ENCODE data around the gene COL5A3.

- TF ChIP-seq CTCF (IDR thresholded peaks at IDR 0.05) (no peak), POLR2A (IDR thresholded peaks at IDR 0.05) (no peak)
Measured at GRCh38 chr19:9910625-9911024, 99.7 kb downstream of the COL5A3 start.
